IMR-90 (cell line): ENCODE data around the gene CDKN2B-AS1. TPM values are rescaled to one million over a fixed set of nuclear protein-coding genes. Genes with fewer than 3 reads are reported as not detected.

ENCODE experiments used
- ATAC-seq: fragments of 200-7000 bp; cut with Tn5 transposase; 2 replicates; pipeline ENCODE4 v1.9.1; 2020; ENCODE audit warnings: low read depth, mild to moderate bottlenecking, moderate library complexity
- Bru-seq: library from RNA; stranded (reverse); fragments of 400-500 nt; gene quantifications from one replicate; lab custom pipeline; 2021; lab: Mats Ljungman, UMichigan
- BruChase-seq, 2 experiments: library from RNA; stranded (reverse); fragments of 400-500 nt; gene quantifications; one replicate each; lab custom pipeline; 2021; lab: Mats Ljungman, UMichigan
- BruUV-seq: library from RNA; stranded (reverse); fragments of 400-500 nt; replicated peaks from 2 replicates; lab custom pipeline; 2021; lab: Mats Ljungman, UMichigan
- CTCF ChIA-PET: fragments of 300-600 bp; formaldehyde crosslinking; extraction: SDS; loops from one replicate; lab custom pipeline; 2021; ENCODE audit warnings: antibody characterized with exemption; lab: Yijun Ruan, JAX
- POLR2A ChIA-PET: fragments of 300-600 bp; sonication (Branson Sonifier 250); formaldehyde crosslinking; loops from one replicate; lab custom pipeline; 2022; ENCODE audit warnings: antibody characterized with exemption; ENCODE audit not compliant: unreplicated experiment; lab: Charles Lee
- DNase-seq: peaks from one replicate; pipeline ENCODE4 v3.0.0; 2013
- H2AFZ ChIP-seq: replicated peaks from 2 replicates; pipeline ENCODE3; 2013; ENCODE audit warnings: low read length, mild to moderate bottlenecking; ENCODE audit not compliant: poor library complexity
- H2AK5ac ChIP-seq: 2 replicates; pipeline ENCODE4 v1.6.1; 2013; ENCODE audit warnings: low read depth, low read length, inconsistent platforms
- H2AK9ac ChIP-seq: replicated peaks from 2 replicates; pipeline ENCODE3; 2013; ENCODE audit warnings: mild to moderate bottlenecking, low read depth, low read length, moderate library complexity; ENCODE audit not compliant: poor library complexity
- H2BK120ac ChIP-seq: 2 replicates; pipeline ENCODE4 v1.6.1; 2013; ENCODE audit warnings: low read depth, low read length, inconsistent platforms
- H2BK15ac ChIP-seq: 3 replicates; pipeline ENCODE4 v1.6.1; 2013; ENCODE audit warnings: low read depth, low read length, inconsistent platforms
- H2BK20ac ChIP-seq: 2 replicates; pipeline ENCODE4 v1.6.1; 2013; ENCODE audit warnings: low read depth, mild to moderate bottlenecking, inconsistent platforms, low read length, moderate library complexity
- H2BK5ac ChIP-seq: 2 replicates; pipeline ENCODE4 v1.6.1; 2013; ENCODE audit warnings: mild to moderate bottlenecking, low read depth, low read length, inconsistent platforms; ENCODE audit not compliant: poor library complexity, severe bottlenecking
- H3K14ac ChIP-seq: replicated peaks from 2 replicates; pipeline ENCODE4 v1.6.1; 2013; ENCODE audit warnings: low read depth, low read length, inconsistent platforms
- H3K18ac ChIP-seq: 2 replicates; pipeline ENCODE4 v1.6.1; 2013; ENCODE audit warnings: low read depth, low read length, control low read depth
- H3K23ac ChIP-seq: 2 replicates; pipeline ENCODE4 v1.6.1; 2013; ENCODE audit warnings: low read depth, low read length, inconsistent platforms
- H3K27ac ChIP-seq: 2 replicates; pipeline ENCODE4 v1.5.1; 2013; ENCODE audit warnings: mild to moderate bottlenecking, control low read depth, low read length; ENCODE audit not compliant: insufficient read depth
- H3K27me3 ChIP-seq: 2 replicates; pipeline ENCODE4 v1.6.1; 2013; ENCODE audit warnings: low read length; ENCODE audit not compliant: control insufficient read depth, insufficient read depth
- H3K36me3 ChIP-seq: 2 replicates; pipeline ENCODE4 v1.6.1; 2013; ENCODE audit warnings: low read length, mixed read lengths; ENCODE audit not compliant: control insufficient read depth, insufficient read depth
- H3K4ac ChIP-seq: 2 replicates; pipeline ENCODE4 v1.6.1; 2013; ENCODE audit warnings: low read depth, low read length, inconsistent platforms
- H3K4me1 ChIP-seq: 2 replicates; pipeline ENCODE4 v1.6.1; 2013; ENCODE audit warnings: low read length, mixed read lengths; ENCODE audit not compliant: control insufficient read depth, insufficient read depth
- H3K4me2 ChIP-seq: 2 replicates; pipeline ENCODE4 v1.6.1; 2013; ENCODE audit warnings: low read depth, mild to moderate bottlenecking, control low read depth, low read length, moderate library complexity
- H3K4me3 ChIP-seq: 2 replicates; pipeline ENCODE4 v1.5.1; 2013; ENCODE audit warnings: low read depth, mild to moderate bottlenecking, control low read depth, low read length, moderate library complexity; ENCODE audit not compliant: insufficient read depth
- H3K56ac ChIP-seq: 2 replicates; pipeline ENCODE4 v1.6.1; 2013; ENCODE audit warnings: low read length, inconsistent platforms; ENCODE audit not compliant: insufficient read depth; ENCODE audit errors: extremely low read depth
- H3K79me1 ChIP-seq, 2 experiments: 2 replicates each; pipeline ENCODE4 v1.6.1; 2013; ENCODE audit warnings: low read length in 2 of 2, inconsistent platforms in 1 of 2, low read depth in 1 of 2
- H3K9ac ChIP-seq: 2 replicates; pipeline ENCODE4 v1.6.1; 2013; ENCODE audit warnings: low read depth, low read length, control low read depth
- H3K9me1 ChIP-seq: 2 replicates; pipeline ENCODE4 v1.6.1; 2013; ENCODE audit warnings: low read length, inconsistent platforms; ENCODE audit not compliant: insufficient read depth
- H3K9me3 ChIP-seq: 2 replicates; pipeline ENCODE4 v1.6.1; 2013; ENCODE audit warnings: low read length; ENCODE audit not compliant: control insufficient read depth, insufficient read depth
- H4K20me1 ChIP-seq: 2 replicates; pipeline ENCODE4 v1.6.1; 2013; ENCODE audit warnings: low read length, inconsistent platforms; ENCODE audit not compliant: insufficient read depth
- H4K5ac ChIP-seq: 2 replicates; pipeline ENCODE4 v1.6.1; 2013; ENCODE audit warnings: mild to moderate bottlenecking, low read depth, low read length, control low read depth
- H4K8ac ChIP-seq, 2 experiments: 2 replicates each; pipeline ENCODE4 v1.6.1; 2013; ENCODE audit warnings: low read depth in 2 of 2, low read length in 2 of 2, control low read depth in 1 of 2, inconsistent platforms in 1 of 2
- H4K91ac ChIP-seq: 2 replicates; pipeline ENCODE4 v1.6.1; 2013; ENCODE audit warnings: low read depth, low read length, inconsistent platforms; ENCODE audit not compliant: insufficient read depth
- BHLHE40 ChIP-seq: fragments of 150-350 bp; IDR thresholded peaks from 2 replicates; pipeline ENCODE4 v1.6.1; 2016; ENCODE audit warnings: mild to moderate bottlenecking, low read depth, low read length
- CEBPB ChIP-seq: IDR thresholded peaks from 2 replicates; pipeline ENCODE4 v1.6.1; 2012; ENCODE audit warnings: low read depth, low read length, improper control_type of control experiment
- CTCF ChIP-seq: conservative IDR thresholded peaks from 2 replicates; pipeline ENCODE4 v1.5.1; 2012; ENCODE audit warnings: mild to moderate bottlenecking, low read depth, low read length, improper control_type of control experiment
- FOS ChIP-seq: fragments of 150-350 bp; IDR thresholded peaks from 2 replicates; pipeline ENCODE4 v1.6.1; 2016; ENCODE audit warnings: low read depth, low read length
- MAZ ChIP-seq: IDR thresholded peaks from 2 replicates; pipeline ENCODE4 v1.6.1; 2012; ENCODE audit warnings: low read depth, mild to moderate bottlenecking, low read length, improper control_type of control experiment, moderate library complexity, borderline replicate concordance
- MXI1 ChIP-seq: IDR thresholded peaks from 2 replicates; pipeline ENCODE4 v1.6.1; 2012; ENCODE audit warnings: low read depth, mild to moderate bottlenecking, low read length, moderate library complexity, borderline replicate concordance
- NFE2L2 ChIP-seq: fragments of 150-350 bp; IDR thresholded peaks from 2 replicates; pipeline ENCODE4 v1.6.1; 2016; ENCODE audit warnings: low read depth, mild to moderate bottlenecking, low read length
- POLR2A ChIP-seq: IDR thresholded peaks from 2 replicates; pipeline ENCODE4 v1.6.1; 2012; ENCODE audit warnings: mild to moderate bottlenecking, low read depth, low read length
- RAD21 ChIP-seq: IDR thresholded peaks from 2 replicates; pipeline ENCODE4 v1.6.1; 2012; ENCODE audit warnings: low read length, improper control_type of control experiment
- RCOR1 ChIP-seq: IDR thresholded peaks from 2 replicates; pipeline ENCODE4 v1.6.1; 2012; ENCODE audit warnings: mild to moderate bottlenecking, low read length, improper control_type of control experiment; ENCODE audit not compliant: insufficient replicate concordance
- SMC3 ChIP-seq: fragments of 150-350 bp; IDR thresholded peaks from 2 replicates; pipeline ENCODE4 v1.6.1; 2016; ENCODE audit warnings: low read depth, mild to moderate bottlenecking, antibody characterized with exemption, low read length, moderate library complexity
- USF2 ChIP-seq: fragments of 150-350 bp; IDR thresholded peaks from 2 replicates; pipeline ENCODE4 v1.6.1; 2017; ENCODE audit warnings: mild to moderate bottlenecking, antibody characterized with exemption, low read length, low read depth
- WGBS, 2 experiments: methylation state at CpG; one replicate each; pipeline versions ENCODE4 v1.1.5 to v1.1.7; 2013; ENCODE audit warnings: missing lambda C conversion rate in 2 of 2; ENCODE audit not compliant: insufficient read length in 1 of 2; ENCODE audit errors: extremely low coverage in 2 of 2; 5-methylcytosine and 5-hydroxymethylcytosine counted together
- dilution Hi-C: fragments of 300-500 bp; cut with HindIII; formaldehyde crosslinking; loops from one replicate; pipeline ENCODE4 v1.14.3; 2018; ENCODE audit warnings: low sequenced_read_pairs; ENCODE audit not compliant: unreplicated experiment
- in situ Hi-C: fragments of 300-500 bp; cut with MboI; formaldehyde crosslinking; loops from 3 replicates; pipeline ENCODE4 v1.14.3; 2019; ENCODE audit warnings: low sequenced_read_pairs, inconsistent platforms, mixed read lengths
- intact Hi-C: fragments of 100-400 bp; cut with micrococcal nuclease; formaldehyde crosslinking; loops from 2 replicates; pipeline ENCODE4 v1.10.0; 2022
- long read RNA-seq: library from polyadenylated mRNA; unstranded; transcript quantifications from one replicate; pipeline ENCODE4 v2.0.0, GENCODE V29; 2021; ENCODE audit not compliant: unreplicated experiment
- polyA plus RNA-seq, 3 experiments: library from polyadenylated mRNA; depleted of rRNA; stranded (reverse); fragments of >200 nt; gene quantifications; 2 replicates each; pipeline ENCODE4 v1.2.3, GENCODE V29; 2012; ENCODE audit warnings: low replicate concordance in 1 of 3
- total RNA-seq: library from RNA; depleted of rRNA; stranded (reverse); fragments of >200 nt; gene quantifications from 2 replicates; pipeline ENCODE4 v1.2.3, GENCODE V29; 2012; rRNA removed

The CDKN2B-AS1 gene
- total RNA-seq (1.1 and 1.7 TPM in 2 replicates), polyA plus RNA-seq (2012; rRNA removed) (0.70 and 1.0 TPM in 2 replicates), Bru-seq, nascent RNA (percentile 46 among the genes with signal in this experiment), BruChase-seq, experiment 1, labeled RNA remaining after a 6-hour chase (percentile 50 among the genes with signal in this experiment), BruChase-seq, experiment 2, labeled RNA remaining after a 2-hour chase (percentile 64 among the genes with signal in this experiment)
- 0.12 and 0.25 TPM in 2 replicates for polyA plus RNA-seq (2012; cell fraction: cytosol; rRNA removed)
- polyA plus RNA-seq (2012; cell fraction: nucleus; rRNA removed; ENCODE audit: low replicate concordance): 0.82 and 7.2 TPM in 2 replicates
- long read RNA-seq, partial matches to known transcripts: 1 of 2 reads
- long read RNA-seq, other reads (novel, unspliced or antisense): 0 of 2 reads

GRCh38 chr9:21994556-21995005 is at the start of gene CDKN2B-AS1:
CDKN2B-AS1 (plus strand) TSS chr9:21994791.
- Histone ChIP-seq H3K4me1 (peaks cover 9% of the 10 kb centered on the region), H4K5ac (peak within 1 kb of the TSS; percentile 71), H3K4me3 (peak within 1 kb of the TSS; percentile 77), H3K79me1 (peaks cover 23 to 33% of the 10 kb centered on the region in 2 experiments), H2BK5ac (peak within 1 kb of the TSS; percentile 79), H3K9ac (peak within 1 kb of the TSS; percentile 92), H2AK9ac (peak within 1 kb of the TSS; percentile 91), H3K14ac (peak within 1 kb of the TSS; percentile 89), H2BK20ac (peak within 1 kb of the TSS; percentile 73), H2AK5ac (peak within 1 kb of the TSS; percentile 71), H3K4me2 (peak within 1 kb of the TSS; percentile 96), H3K27me3 (no peaks in the 10 kb centered on the region), H4K91ac (peak within 1 kb of the TSS; percentile 93), H3K23ac (peak within 1 kb of the TSS; percentile 88), H3K9me3 (peaks cover 2% of the 10 kb centered on the region; the same call in 1 of the 2 replicates), H2BK15ac (peak within 1 kb of the TSS; percentile 90; the same call in 2 of the 3 replicates), H2BK120ac (peak within 1 kb of the TSS; percentile 94), H3K56ac (peak within 1 kb of the TSS; percentile 95), H3K9me1 (no peaks in the 10 kb centered on the region), H3K4ac (peak within 1 kb of the TSS; percentile 93), H2AFZ (peak within 1 kb of the TSS; percentile 98), H3K36me3 (no peaks in the 10 kb centered on the region; the same call in 1 of the 2 replicates), H4K20me1 (no peaks in the 10 kb centered on the region), H4K8ac (peak within 1 kb of the TSS; percentile 88), H3K18ac (peak within 1 kb of the TSS; percentile 66), H3K27ac (peak within 1 kb of the TSS; percentile 90)
- POLR2A ChIA-PET: no interaction called here
- dilution Hi-C loops: no loop called here
- no TSS peak for BruUV-seq
- DNase-seq (peak; percentile 76), ATAC-seq (peak; percentile 69)
- CTCF ChIA-PET: interaction anchor here (0.5 to 1.8 kb wide), 5 partner anchors 14 to 1976 kb away, joined by 3 to 10 read pairs (median 3); partner anchors contain the start of gene CDKN2B
- intact Hi-C loops: loop anchor here (1.0 to 10.0 kb wide), 3 partner anchors 180 to 440 kb away; no protein-coding TSS in a partner anchor
- in situ Hi-C loops: loop anchor here (10.0 to 25.0 kb wide), 2 partner anchors 240 to 407 kb away; no protein-coding TSS in a partner anchor
- WGBS, 2 experiments: no CpG with 5 or more reads among the region's 43 CpGs
- TF ChIP-seq MXI1 (0 out of 2 replicates have a peak, but pooled peaks have one; percentile 38), POLR2A (no peak), BHLHE40 (no peak), SMC3 (no peak), USF2 (peak; percentile 59), MAZ (peak; percentile 46; the same call in 1 of the 2 replicates), CEBPB (no peak), NFE2L2 (no peak), RAD21 (0 out of 2 replicates have a peak, but pooled peaks have one; percentile 7), RCOR1 (no peak), CTCF (no peak), FOS (no peak)
